ENCODE results near the gene TELO2. TPM values are rescaled to one million over a fixed set of nuclear protein-coding genes. Genes with fewer than 3 reads are reported as not detected.

The TELO2 gene
- total RNA-seq, 1 experiment from 2014 or later, result 65.4 TPM

- CTCF ChIA-PET, result no interaction called here
- intact Hi-C loops (cut with micrococcal nuclease; ENCODE audit: unreplicated experiment), result no loop called here
- Histone ChIP-seq H3K4me1 (ENCODE audit: control insufficient read depth, insufficient read depth, low read length) (no peaks in the 10 kb centered on the region), H3K9me3 (ENCODE audit: control insufficient read depth, insufficient read depth, low read depth, low read length) (no peaks in the 10 kb centered on the region), H3K27me3 (ENCODE audit: control insufficient read depth, insufficient read depth, low read length) (no peaks in the 10 kb centered on the region), H3K27ac (ENCODE audit: low read length) (no peak overlapping the region), H3K36me3 (ENCODE audit: control insufficient read depth, insufficient read depth, low read length) (no peaks in the 10 kb centered on the region), H3K4me3 (ENCODE audit: low read depth in 2 of 2, low read length in 2 of 2) (no peak overlapping the region)
- DNase-seq (ENCODE audit: low read depth, low spot score), result no peak
- POLR2A ChIA-PET, result no interaction called here
- no TSS peak for BruUV-seq (replicated peaks)
- no peak for TF ChIP-seq SIN3A (IDR thresholded peaks at IDR 0.05; ENCODE audit: borderline replicate concordance, insufficient read depth, low read depth, low read length)
- TF ChIP-seq POLR2AphosphoS5 (IDR thresholded peaks at IDR 0.05; ENCODE audit: low read depth, low read length), result no peak
- TF ChIP-seq TCF7L2 (IDR thresholded peaks at IDR 0.05; ENCODE audit: low read depth, low read length), result no peak
- TF ChIP-seq CTCF (IDR thresholded peaks at IDR 0.05), result no peak
- no peak for TF ChIP-seq REST (IDR thresholded peaks at IDR 0.05; ENCODE audit: insufficient read depth in 1 of 2, low read depth in 2 of 2, low read length in 1 of 2)
- in situ Hi-C loops (cut with HindIII; ENCODE audit: low pct_unique_long_range_greater_than_20kb, low sequenced_read_pairs), result no loop called here
- ATAC-seq, result no peak
Measured at GRCh38 chr16:1458336-1458976, 34.7 kb upstream of the TELO2 start.

- CTCF ChIA-PET, result no interaction called here
- in situ Hi-C loops (cut with HindIII; ENCODE audit: low pct_unique_long_range_greater_than_20kb, low sequenced_read_pairs), result no loop called here
- no peak overlapping the region for H3K27ac ChIP-seq (ENCODE audit: low read length)
- intact Hi-C loops (cut with micrococcal nuclease; ENCODE audit: unreplicated experiment), result no loop called here
- H3K27me3 ChIP-seq (ENCODE audit: control insufficient read depth, insufficient read depth, low read length), result no peaks in the 10 kb centered on the region
- POLR2A ChIA-PET, result no interaction called here
- ATAC-seq (no peak), DNase-seq (ENCODE audit: low read depth, low spot score) (no peak)
- BruUV-seq (replicated peaks), result no TSS peak
- H3K9me3 ChIP-seq (ENCODE audit: control insufficient read depth, insufficient read depth, low read depth, low read length), result no peaks in the 10 kb centered on the region
- no peak overlapping the region for H3K4me3 ChIP-seq (ENCODE audit: low read depth in 2 of 2, low read length in 2 of 2)
- H3K36me3 ChIP-seq (ENCODE audit: control insufficient read depth, insufficient read depth, low read length), result no peaks in the 10 kb centered on the region
- no peaks in the 10 kb centered on the region for H3K4me1 ChIP-seq (ENCODE audit: control insufficient read depth, insufficient read depth, low read length)
- TF ChIP-seq SIN3A (IDR thresholded peaks at IDR 0.05; ENCODE audit: borderline replicate concordance, insufficient read depth, low read depth, low read length) (no peak), POLR2AphosphoS5 (IDR thresholded peaks at IDR 0.05; ENCODE audit: low read depth, low read length) (no peak), CTCF (IDR thresholded peaks at IDR 0.05) (no peak)
Measured at GRCh38 chr16:1458977-1459341, 34.2 kb upstream of the TELO2 start.
